Mesenchymal stem cell (in vitro differentiated cells and primary cell): Measurements from ENCODE around the gene ARHGAP42.

ENCODE experiments used
- DNase-seq: peaks from one replicate; pipeline ENCODE4 v3.0.0-alpha.2; 2013
- H2AFZ ChIP-seq: one replicate; pipeline ENCODE4 v1.6.1; 2013; ENCODE audit warnings: low read depth, mild to moderate bottlenecking, control low read depth, inconsistent platforms, low read length, moderate library complexity
- H2AK5ac ChIP-seq: 2 replicates; pipeline ENCODE4 v1.6.1; 2013; ENCODE audit warnings: low read length, moderate library complexity, mild to moderate bottlenecking, inconsistent platforms; ENCODE audit not compliant: severe bottlenecking
- H2BK120ac ChIP-seq: one replicate; pipeline ENCODE4 v1.6.1; 2013; ENCODE audit warnings: low read depth, mild to moderate bottlenecking, inconsistent platforms, low read length, moderate library complexity
- H2BK12ac ChIP-seq, 2 experiments: one replicate each; pipeline ENCODE4 v1.6.1; 2013; ENCODE audit warnings: inconsistent platforms in 2 of 2, low read length in 2 of 2, mild to moderate bottlenecking in 2 of 2, moderate library complexity in 2 of 2, control low read depth in 1 of 2
- H2BK15ac ChIP-seq: one replicate; pipeline ENCODE4 v1.6.1; 2013; ENCODE audit warnings: mild to moderate bottlenecking, low read depth, inconsistent platforms; ENCODE audit not compliant: poor library complexity, severe bottlenecking
- H2BK5ac ChIP-seq: 2 replicates; pipeline ENCODE4 v1.6.1; 2013; ENCODE audit warnings: low read depth, mild to moderate bottlenecking, low read length, control low read depth, inconsistent platforms; ENCODE audit not compliant: poor library complexity, severe bottlenecking
- H3K14ac ChIP-seq, 2 experiments: one replicate each; pipeline ENCODE4 v1.6.1; 2013; ENCODE audit warnings: inconsistent platforms in 2 of 2, low read length in 2 of 2, control low read depth in 1 of 2, mild to moderate bottlenecking in 1 of 2, moderate library complexity in 1 of 2
- H3K18ac ChIP-seq, 2 experiments: one replicate each; pipeline ENCODE4 v1.6.1; 2013; ENCODE audit warnings: inconsistent platforms in 2 of 2, low read length in 2 of 2, control low read depth in 1 of 2, low read depth in 1 of 2, mild to moderate bottlenecking in 1 of 2
- H3K23ac ChIP-seq, 2 experiments: one replicate each; pipeline ENCODE4 v1.6.1; 2013; ENCODE audit warnings: inconsistent platforms in 2 of 2, low read length in 2 of 2, mild to moderate bottlenecking in 2 of 2, moderate library complexity in 2 of 2, control low read depth in 1 of 2
- H3K27ac ChIP-seq: 2 replicates; pipeline ENCODE4 v1.5.1; 2013; ENCODE audit warnings: mild to moderate bottlenecking, moderate library complexity, low read length, control low read depth, inconsistent platforms; ENCODE audit not compliant: poor library complexity, severe bottlenecking
- H3K27me3 ChIP-seq, 2 experiments: 2 replicates each; pipeline versions ENCODE4 v1.6.1 to v1.7.0; 2013; ENCODE audit warnings: low read length in 2 of 2, mild to moderate bottlenecking in 2 of 2, moderate library complexity in 2 of 2, control low read depth in 1 of 2, inconsistent platforms in 1 of 2; ENCODE audit not compliant: control insufficient read depth in 1 of 2, insufficient read depth in 1 of 2
- H3K36me3 ChIP-seq, 2 experiments: 2 replicates each; pipeline versions ENCODE4 v1.6.1 to v1.7.0; 2013; ENCODE audit warnings: low read length in 2 of 2, control low read depth in 1 of 2, inconsistent platforms in 1 of 2, low read depth in 1 of 2, mild to moderate bottlenecking in 1 of 2; ENCODE audit not compliant: insufficient read depth in 2 of 2, control insufficient read depth in 1 of 2
- H3K4ac ChIP-seq, 2 experiments: one replicate each; pipeline ENCODE4 v1.6.1; 2013; ENCODE audit warnings: inconsistent platforms in 2 of 2, low read length in 2 of 2, mild to moderate bottlenecking in 2 of 2, moderate library complexity in 2 of 2, control low read depth in 1 of 2, low read depth in 1 of 2
- H3K4me1 ChIP-seq: 2 replicates; pipeline ENCODE4 v1.6.1; 2013; ENCODE audit warnings: low read depth, low read length, control low read depth; ENCODE audit not compliant: control insufficient read depth, insufficient read depth
- H3K4me2 ChIP-seq: 2 replicates; pipeline ENCODE4 v1.6.1; 2013; ENCODE audit warnings: low read length, mild to moderate bottlenecking, inconsistent platforms; ENCODE audit not compliant: poor library complexity, severe bottlenecking
- H3K4me3 ChIP-seq, 2 experiments: 2 replicates each; pipeline versions ENCODE4 v1.5.1 to v1.7.0; 2013; ENCODE audit warnings: low read length in 2 of 2, mild to moderate bottlenecking in 2 of 2, control low read depth in 1 of 2, low read depth in 1 of 2; ENCODE audit not compliant: insufficient read depth in 1 of 2
- H3K79me1 ChIP-seq: replicated peaks from 2 replicates; pipeline ENCODE4 v1.6.1; 2013; ENCODE audit warnings: mild to moderate bottlenecking, control low read depth, low read length, inconsistent platforms; ENCODE audit not compliant: poor library complexity, severe bottlenecking
- H3K9ac ChIP-seq: 2 replicates; pipeline ENCODE4 v1.7.0; 2013; ENCODE audit warnings: mild to moderate bottlenecking, low read length, moderate library complexity
- H3K9me3 ChIP-seq: 2 replicates; pipeline ENCODE4 v1.7.0; 2013; ENCODE audit warnings: mild to moderate bottlenecking, low read length; ENCODE audit not compliant: control insufficient read depth
- H4K8ac ChIP-seq: one replicate; pipeline ENCODE4 v1.6.1; 2013; ENCODE audit warnings: inconsistent platforms, mild to moderate bottlenecking, low read length, moderate library complexity
- H4K91ac ChIP-seq: one replicate; pipeline ENCODE4 v1.6.1; 2013; ENCODE audit warnings: mild to moderate bottlenecking, low read length, inconsistent platforms
- WGBS: methylation state at CpG from one replicate; pipeline ENCODE4 v1.1.7; 2013; ENCODE audit warnings: mixed read lengths; 5-methylcytosine and 5-hydroxymethylcytosine counted together

ARHGAP42 gene

GRCh38 chr11:100673063-100673462 lies 14.0 kb upstream of the ARHGAP42 start:
- Histone ChIP-seq H3K18ac (no peak overlapping the region), H2BK12ac (no peak overlapping the region), H3K27me3 (no peaks in the 10 kb centered on the region), H3K79me1 (no peaks in the 10 kb centered on the region), H3K23ac (no peak overlapping the region), H3K4ac (no peak overlapping the region), H3K9ac (no peak overlapping the region), H3K4me3 (no peak overlapping the region), H2BK120ac (no peak overlapping the region), H3K27ac (no peak overlapping the region), H4K8ac (no peak overlapping the region), H2AK5ac (no peak overlapping the region), H2BK15ac (no peak overlapping the region), H2AFZ (no peak overlapping the region), H2BK5ac (no peak overlapping the region), H3K9me3 (no peaks in the 10 kb centered on the region), H3K36me3 (no peaks in the 10 kb centered on the region), H3K14ac (no peak overlapping the region), H4K91ac (no peak overlapping the region), H3K4me1 (no peaks in the 10 kb centered on the region), H3K4me2 (no peak overlapping the region)
- DNase-seq, result peak; percentile 66
- WGBS, result no CpG with 5 or more reads among the region's 1 CpG

- H2BK5ac ChIP-seq, result no peak overlapping the region
- H3K4me1 ChIP-seq, result no peaks in the 10 kb centered on the region
- WGBS, result 28% methylated on average over 4 of the region's 7 CpGs
- H3K14ac ChIP-seq, result no peak overlapping the region
- H4K91ac ChIP-seq, result no peak overlapping the region
- H3K27me3 ChIP-seq, result no peaks in the 10 kb centered on the region
- H3K9ac ChIP-seq, result no peak overlapping the region
- H4K8ac ChIP-seq, result no peak overlapping the region
- no peak overlapping the region for H3K4ac ChIP-seq
- no peak overlapping the region for H2AFZ ChIP-seq
- H3K79me1 ChIP-seq, result no peaks in the 10 kb centered on the region
- no peak overlapping the region for H2BK120ac ChIP-seq
- no peak overlapping the region for H3K23ac ChIP-seq
- H3K36me3 ChIP-seq, result no peaks in the 10 kb centered on the region
- H3K4me2 ChIP-seq, result no peak overlapping the region
- no peak overlapping the region for H2BK12ac ChIP-seq
- H3K27ac ChIP-seq, result no peak overlapping the region
- no peak overlapping the region for H3K4me3 ChIP-seq
- DNase-seq, result peak; percentile 85
- H2AK5ac ChIP-seq, result no peak overlapping the region
- H3K18ac ChIP-seq, result no peak overlapping the region
- no peaks in the 10 kb centered on the region for H3K9me3 ChIP-seq
- no peak overlapping the region for H2BK15ac ChIP-seq
These were observed 12.9 kb upstream of the ARHGAP42 start for GRCh38 chr11:100674212-100674611.

GRCh38 chr11:100675115-100675650 lies 11.9 kb upstream of the ARHGAP42 start:
- Histone ChIP-seq H4K91ac (no peak overlapping the region), H3K4me2 (no peak overlapping the region), H3K23ac (no peak overlapping the region), H2BK120ac (no peak overlapping the region), H4K8ac (no peak overlapping the region), H3K14ac (no peak overlapping the region), H3K27ac (no peak overlapping the region), H3K79me1 (no peaks in the 10 kb centered on the region), H3K27me3 (no peaks in the 10 kb centered on the region), H3K4me3 (no peak overlapping the region), H3K9ac (no peak overlapping the region), H3K18ac (no peak overlapping the region), H2BK5ac (no peak overlapping the region), H3K36me3 (no peaks in the 10 kb centered on the region), H2BK12ac (no peak overlapping the region), H3K4me1 (no peaks in the 10 kb centered on the region), H2BK15ac (no peak overlapping the region), H2AFZ (no peak overlapping the region), H2AK5ac (no peak overlapping the region), H3K4ac (no peak overlapping the region), H3K9me3 (no peaks in the 10 kb centered on the region)
- 94% methylated on average over 3 of the region's 4 CpGs for WGBS
- no peak for DNase-seq

GRCh38 chr11:100676901-100677300 lies 10.2 kb upstream of the ARHGAP42 start:
- H4K8ac ChIP-seq, result no peak overlapping the region
- H3K27ac ChIP-seq, result no peak overlapping the region
- no peak overlapping the region for H2BK15ac ChIP-seq
- no peak overlapping the region for H3K4me3 ChIP-seq
- 66% methylated on average over 3 of the region's 4 CpGs for WGBS
- no peaks in the 10 kb centered on the region for H3K9me3 ChIP-seq
- no peak overlapping the region for H2BK12ac ChIP-seq
- H3K18ac ChIP-seq, result no peak overlapping the region
- H2BK5ac ChIP-seq, result no peak overlapping the region
- H3K4me1 ChIP-seq, result no peaks in the 10 kb centered on the region
- H3K36me3 ChIP-seq, result no peaks in the 10 kb centered on the region
- H3K27me3 ChIP-seq, result no peaks in the 10 kb centered on the region
- no peak overlapping the region for H2BK120ac ChIP-seq
- no peak overlapping the region for H2AK5ac ChIP-seq
- H4K91ac ChIP-seq, result no peak overlapping the region
- H3K14ac ChIP-seq, result no peak overlapping the region
- no peaks in the 10 kb centered on the region for H3K79me1 ChIP-seq
- no peak overlapping the region for H3K9ac ChIP-seq
- H2AFZ ChIP-seq, result no peak overlapping the region
- DNase-seq, result peak; percentile 33
- H3K23ac ChIP-seq, result no peak overlapping the region
- H3K4me2 ChIP-seq, result no peak overlapping the region
- H3K4ac ChIP-seq, result no peak overlapping the region
